Measurements from ENCODE around the gene HS3ST1. TPM values are rescaled to one million over a fixed set of nuclear protein-coding genes. Genes with fewer than 3 reads are reported as not detected.

The HS3ST1 gene
- polyA plus RNA-seq, 3 donors = 0.01 to 0.02 TPM; not detected in 1

GRCh38 chr4:11415409-11416070 is 13.2 kb downstream of the HS3ST1 start:
- WGBS (ENCODE audit: insufficient coverage) = 100% methylated on average over 1 of the region's 3 CpGs
- Histone ChIP-seq H3K27me3 (ENCODE audit: control insufficient read depth in 2 of 2, insufficient read depth in 2 of 2, low read length in 2 of 2) (no peaks in the 10 kb centered on the region), H3K9me3 (replicated peaks in 1 of 2; ENCODE audit: control insufficient read depth in 1 of 2, insufficient read depth in 1 of 2, low read length in 2 of 2) (no peaks in the 10 kb centered on the region), H3K79me2 (ENCODE audit: insufficient read depth, low read length) (no peaks in the 10 kb centered on the region), H3K4me2 (replicated peaks; ENCODE audit: extremely low read depth, low read length, poor library complexity, severe bottlenecking) (no peak overlapping the region), H3K9ac (ENCODE audit: insufficient read depth, low read length, poor library complexity, severe bottlenecking) (no peak overlapping the region), H3K4me3 (replicated peaks in 1 of 3; ENCODE audit: low read depth in 2 of 3, low read length in 3 of 3) (no peak overlapping the region), H3K36me3 (replicated peaks in 1 of 2; ENCODE audit: control insufficient read depth in 1 of 2, insufficient read depth in 2 of 2, low read length in 2 of 2) (no peaks in the 10 kb centered on the region), H3K4me1 (ENCODE audit: control insufficient read depth in 1 of 2, insufficient read depth in 2 of 2, low read length in 2 of 2) (no peaks in the 10 kb centered on the region), H3K27ac (ENCODE audit: low read depth in 1 of 2, low read length in 2 of 2) (no peak overlapping the region), H2AFZ (ENCODE audit: insufficient read depth, low read depth, low read length, poor library complexity, severe bottlenecking) (no peak overlapping the region), H4K20me1 (ENCODE audit: insufficient read depth, low read length) (no peaks in the 10 kb centered on the region)
- intact Hi-C loops (cut with micrococcal nuclease) = no loop called here
- Mint-ChIP-seq H3K36me3 (no peaks in the 10 kb centered on the region), H3K27me3 (ENCODE audit: low read depth in 3 of 3) (peaks cover 0 to 1% (median 0%) of the 10 kb centered on the region in 3 donors), H3K27ac (no peak overlapping the region), H3K4me3 (no peak overlapping the region), H3K4me1 (no peaks in the 10 kb centered on the region), H3K9me3 (peaks cover 0 to 2% (median 0%) of the 10 kb centered on the region in 7 donors)
- no peak for DNase-seq
- TF ChIP-seq, protein P1, sequence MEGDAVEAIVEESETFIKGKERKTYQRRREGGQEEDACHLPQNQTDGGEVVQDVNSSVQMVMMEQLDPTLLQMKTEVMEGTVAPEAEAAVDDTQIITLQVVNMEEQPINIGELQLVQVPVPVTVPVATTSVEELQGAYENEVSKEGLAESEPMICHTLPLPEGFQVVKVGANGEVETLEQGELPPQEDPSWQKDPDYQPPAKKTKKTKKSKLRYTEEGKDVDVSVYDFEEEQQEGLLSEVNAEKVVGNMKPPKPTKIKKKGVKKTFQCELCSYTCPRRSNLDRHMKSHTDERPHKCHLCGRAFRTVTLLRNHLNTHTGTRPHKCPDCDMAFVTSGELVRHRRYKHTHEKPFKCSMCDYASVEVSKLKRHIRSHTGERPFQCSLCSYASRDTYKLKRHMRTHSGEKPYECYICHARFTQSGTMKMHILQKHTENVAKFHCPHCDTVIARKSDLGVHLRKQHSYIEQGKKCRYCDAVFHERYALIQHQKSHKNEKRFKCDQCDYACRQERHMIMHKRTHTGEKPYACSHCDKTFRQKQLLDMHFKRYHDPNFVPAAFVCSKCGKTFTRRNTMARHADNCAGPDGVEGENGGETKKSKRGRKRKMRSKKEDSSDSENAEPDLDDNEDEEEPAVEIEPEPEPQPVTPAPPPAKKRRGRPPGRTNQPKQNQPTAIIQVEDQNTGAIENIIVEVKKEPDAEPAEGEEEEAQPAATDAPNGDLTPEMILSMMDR (IDR thresholded peaks at IDR 0.05) = no peak

DNA sequence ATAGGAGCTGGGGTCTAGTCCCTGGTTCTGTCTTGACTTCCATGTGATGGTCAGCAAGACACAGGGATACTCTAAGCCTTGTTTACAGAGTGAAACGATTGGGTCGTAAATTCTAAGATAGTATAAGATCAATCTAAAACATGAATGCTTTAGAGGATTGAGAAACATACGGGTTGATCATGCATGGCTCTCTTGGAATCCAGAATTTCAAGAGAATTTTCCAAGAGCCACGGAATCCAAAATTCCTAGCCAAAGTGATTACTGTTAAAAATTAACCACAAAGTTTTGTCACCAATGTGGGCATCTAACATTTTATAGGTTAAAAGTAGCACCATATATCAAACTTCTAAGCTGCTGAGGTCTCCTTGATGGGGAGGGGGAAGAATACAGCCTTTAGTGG is 16.5 kb downstream of the HS3ST1 start:
- Histone ChIP-seq H3K4me3 (replicated peaks in 1 of 3; ENCODE audit: low read depth in 2 of 3, low read length in 3 of 3) (no peak overlapping the region), H3K79me2 (ENCODE audit: insufficient read depth, low read length) (no peaks in the 10 kb centered on the region), H3K9me3 (replicated peaks in 1 of 2; ENCODE audit: control insufficient read depth in 1 of 2, insufficient read depth in 1 of 2, low read length in 2 of 2) (no peaks in the 10 kb centered on the region), H3K9ac (ENCODE audit: insufficient read depth, low read length, poor library complexity, severe bottlenecking) (no peak overlapping the region), H3K36me3 (replicated peaks in 1 of 2; ENCODE audit: control insufficient read depth in 1 of 2, insufficient read depth in 2 of 2, low read length in 2 of 2) (no peaks in the 10 kb centered on the region), H2AFZ (ENCODE audit: insufficient read depth, low read depth, low read length, poor library complexity, severe bottlenecking) (no peak overlapping the region), H3K27me3 (ENCODE audit: control insufficient read depth in 2 of 2, insufficient read depth in 2 of 2, low read length in 2 of 2) (no peaks in the 10 kb centered on the region), H3K4me1 (ENCODE audit: control insufficient read depth in 1 of 2, insufficient read depth in 2 of 2, low read length in 2 of 2) (no peaks in the 10 kb centered on the region), H3K4me2 (replicated peaks; ENCODE audit: extremely low read depth, low read length, poor library complexity, severe bottlenecking) (no peak overlapping the region), H4K20me1 (ENCODE audit: insufficient read depth, low read length) (no peaks in the 10 kb centered on the region), H3K27ac (ENCODE audit: low read depth in 1 of 2, low read length in 2 of 2) (no peak overlapping the region)
- H3K4me1 Mint-ChIP-seq = no peaks in the 10 kb centered on the region
- H3K27me3 Mint-ChIP-seq (ENCODE audit: low read depth in 3 of 3) = peaks cover 0 to 1% (median 0%) of the 10 kb centered on the region in 3 donors
- WGBS (ENCODE audit: insufficient coverage) = 86% methylated on average over 2 of the region's 4 CpGs
- H3K27ac Mint-ChIP-seq = no peak overlapping the region
- DNase-seq = no peak
- intact Hi-C loops (cut with micrococcal nuclease) = no loop called here
- TF ChIP-seq, protein P1 (IDR thresholded peaks at IDR 0.05) = no peak
- H3K9me3 Mint-ChIP-seq = peaks cover 0 to 2% (median 0%) of the 10 kb centered on the region in 7 donors
- H3K4me3 Mint-ChIP-seq = no peak overlapping the region
- no peaks in the 10 kb centered on the region for H3K36me3 Mint-ChIP-seq

Data from CD14-positive monocyte (primary cell).